Spleen (tissue), 7 donors: ENCODE data around the gene INVS.

ENCODE experiments used
- CTCF ChIP-seq, 11 experiments: fragments of 200-600 bp in 7 of 11; fragments of 450-650 bp in 4 of 11; sonication (generic) in 4 of 11; IDR thresholded peaks in 8 of 11; conservative IDR thresholded peaks in 3 of 11; 1 replicate in 7 of 11; 2 replicates in 4 of 11; pipeline versions ENCODE4 v1.4.0 to v1.8.0; 2016 to 2021; ENCODE audit warnings: antibody characterized with exemption in 11 of 11, inconsistent platforms in 4 of 11, mild to moderate bottlenecking in 1 of 11
- POLR2A ChIP-seq, 3 donors: fragments of 450-650 bp; IDR thresholded peaks; one replicate each; pipeline ENCODE4 v1.5.1; 2017; ENCODE audit warnings: antibody characterized with exemption in 3 of 3, mild to moderate bottlenecking in 1 of 3
- POLR2AphosphoS5 ChIP-seq, 3 donors: sonication (generic); formaldehyde crosslinking; IDR thresholded peaks; one replicate each; pipeline ENCODE4 v1.5.1; 2017; ENCODE audit warnings: antibody characterized with exemption in 3 of 3
- donor health status: DM: no; HTN: no; CAD: no; lungs with moderate emphysema.
- donor health status: DM: no; HTN: no; CAD: no.
- donor health status: DM: no; HTN: no; CAD: no.

GRCh38 chr9:100211476-100211875 is 112.4 kb downstream of the INVS start:
- TF ChIP-seq CTCF (IDR thresholded peaks at IDR 0.05 in 8 of 11, conservative IDR thresholded peaks at IDR 0.05 in 3 of 11) (no peak), POLR2A (IDR thresholded peaks at IDR 0.05) (no peak), POLR2AphosphoS5 (IDR thresholded peaks at IDR 0.05) (no peak)
